GM21576 (cell line): ENCODE measurements around the gene STX8.

Source experiments
- ATAC-seq: cut with Tn5 transposase; IDR thresholded peaks from one replicate; pipeline ENCODE4 v1.9.1; 2021; ENCODE audit warnings: mild to moderate bottlenecking, moderate library complexity; ENCODE audit not compliant: unreplicated experiment

The STX8 gene

DNA sequence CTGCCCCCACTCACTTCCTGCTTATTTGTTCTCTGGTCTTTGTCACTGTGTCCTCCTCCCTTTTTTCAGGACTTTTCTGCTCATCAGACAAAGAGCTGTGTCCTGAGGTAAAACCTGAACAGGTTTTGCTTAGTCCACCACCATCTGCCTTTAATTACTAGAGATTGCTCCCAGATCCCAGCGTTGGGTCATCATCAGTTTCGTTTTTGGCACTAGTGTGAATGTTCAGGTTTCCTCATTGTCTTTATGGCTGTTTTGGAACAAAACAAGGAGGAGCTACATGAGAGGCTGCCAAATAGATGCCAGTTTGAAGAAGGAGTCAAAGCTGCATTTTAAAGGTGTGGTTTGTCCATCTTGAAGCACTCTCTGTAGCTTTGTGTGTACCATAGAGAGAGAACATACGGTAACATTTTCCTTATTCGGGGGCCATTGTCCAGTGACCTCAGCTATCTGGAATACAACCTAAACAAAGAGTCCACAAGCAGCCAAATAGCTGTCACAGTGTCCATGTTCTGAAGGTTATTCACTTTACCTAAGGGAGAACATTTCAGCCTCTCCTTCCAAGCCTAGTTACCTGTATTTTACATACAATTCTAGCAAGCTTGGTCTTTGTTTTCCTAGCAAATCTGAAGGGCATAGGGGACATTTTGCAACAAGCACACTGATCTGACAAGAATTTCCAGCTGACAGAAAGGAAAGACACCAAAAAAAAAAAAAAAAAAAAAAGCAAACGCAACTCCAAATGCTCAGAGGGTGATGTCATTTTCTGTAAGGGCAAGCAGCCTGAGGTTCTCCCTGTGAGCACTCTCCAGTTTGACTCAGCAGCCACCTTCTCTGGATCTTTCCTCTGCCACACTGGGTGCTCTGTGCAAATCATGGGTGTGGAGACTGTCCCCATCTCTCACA lies 358.2 kb downstream of the STX8 start:
- ATAC-seq = no peak

DNA sequence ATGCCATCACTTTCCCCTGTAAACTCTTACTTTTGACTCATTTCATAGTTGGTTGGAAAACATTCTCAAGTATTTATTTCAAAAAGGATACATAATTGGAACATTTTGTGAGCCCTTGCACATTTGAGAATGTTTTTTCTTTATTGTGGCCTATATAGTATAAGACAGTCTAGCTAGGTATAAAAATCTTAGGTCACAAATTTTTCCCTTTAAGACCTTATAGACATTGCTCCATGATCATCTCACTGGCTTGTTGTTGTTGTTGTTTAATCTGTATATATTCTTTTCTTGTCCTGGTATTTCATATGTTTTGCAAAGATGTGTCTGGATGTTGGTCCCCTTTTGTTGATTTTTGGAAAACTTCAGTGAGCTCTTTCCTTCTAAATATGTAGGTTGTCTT lies 360.2 kb downstream of the STX8 start:
- ATAC-seq = no peak

DNA sequence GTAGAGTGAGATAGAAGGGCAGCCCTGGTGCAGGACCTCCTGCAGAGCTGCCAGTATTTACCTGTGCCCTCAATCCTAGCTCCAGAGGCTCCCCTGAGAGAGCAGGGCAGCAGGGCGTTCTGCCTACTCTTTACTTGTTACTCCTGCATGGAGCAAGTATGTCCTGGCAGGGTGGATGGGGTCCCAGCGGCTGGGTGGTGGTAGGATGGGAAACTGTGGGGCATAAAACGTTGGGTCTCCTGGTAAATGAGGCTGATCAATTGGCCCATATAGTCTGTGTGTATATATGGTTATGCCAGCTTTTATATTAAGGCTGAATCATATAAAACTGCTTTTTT lies 362.3 kb downstream of the STX8 start:
- no peak for ATAC-seq

DNA sequence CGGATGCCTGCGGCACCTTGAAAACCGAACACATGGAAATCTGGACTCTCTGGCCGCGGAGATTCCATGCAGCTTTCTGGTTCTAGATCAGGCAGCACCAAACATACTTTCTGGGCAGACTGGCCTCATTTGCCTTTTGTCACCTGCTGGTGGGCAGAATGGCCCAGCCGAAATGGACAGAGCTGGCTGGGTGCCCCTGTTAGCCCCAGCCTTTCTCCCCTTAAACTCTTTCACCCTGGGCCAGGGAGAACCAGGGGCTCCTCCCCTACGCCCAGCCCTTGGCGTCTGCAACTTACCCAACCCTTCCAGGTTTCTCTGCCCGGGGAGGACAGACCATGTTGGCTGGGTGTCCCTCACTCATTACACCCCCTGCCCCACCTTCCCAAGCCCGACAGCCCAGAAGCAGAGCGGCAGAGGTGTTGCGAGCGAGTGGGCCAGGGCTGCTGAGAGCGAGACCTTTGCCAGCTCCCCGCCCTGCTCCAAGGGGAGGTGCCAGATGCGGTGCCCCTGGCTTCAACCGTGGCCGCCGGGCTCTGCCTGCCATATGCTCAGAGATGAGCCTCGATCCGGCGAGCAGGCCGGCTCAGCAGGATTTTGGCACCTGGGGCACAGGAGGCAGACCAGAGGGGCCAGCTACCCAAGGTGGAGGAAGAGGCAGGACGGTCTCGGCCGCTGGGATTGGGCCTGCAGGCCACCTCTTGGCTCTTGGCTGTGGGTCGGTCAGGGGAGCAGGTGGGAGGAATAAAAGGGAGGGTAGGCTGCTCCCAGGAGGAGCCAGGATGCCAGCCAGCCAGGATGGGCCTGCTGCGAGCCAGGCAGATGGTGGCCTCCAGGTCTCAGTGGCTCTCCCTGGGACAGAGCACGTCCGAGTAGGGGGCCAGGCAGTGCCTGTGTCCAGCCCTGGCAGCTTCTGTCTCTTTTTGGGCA lies 363.0 kb downstream of the STX8 start:
- ATAC-seq = no peak

DNA sequence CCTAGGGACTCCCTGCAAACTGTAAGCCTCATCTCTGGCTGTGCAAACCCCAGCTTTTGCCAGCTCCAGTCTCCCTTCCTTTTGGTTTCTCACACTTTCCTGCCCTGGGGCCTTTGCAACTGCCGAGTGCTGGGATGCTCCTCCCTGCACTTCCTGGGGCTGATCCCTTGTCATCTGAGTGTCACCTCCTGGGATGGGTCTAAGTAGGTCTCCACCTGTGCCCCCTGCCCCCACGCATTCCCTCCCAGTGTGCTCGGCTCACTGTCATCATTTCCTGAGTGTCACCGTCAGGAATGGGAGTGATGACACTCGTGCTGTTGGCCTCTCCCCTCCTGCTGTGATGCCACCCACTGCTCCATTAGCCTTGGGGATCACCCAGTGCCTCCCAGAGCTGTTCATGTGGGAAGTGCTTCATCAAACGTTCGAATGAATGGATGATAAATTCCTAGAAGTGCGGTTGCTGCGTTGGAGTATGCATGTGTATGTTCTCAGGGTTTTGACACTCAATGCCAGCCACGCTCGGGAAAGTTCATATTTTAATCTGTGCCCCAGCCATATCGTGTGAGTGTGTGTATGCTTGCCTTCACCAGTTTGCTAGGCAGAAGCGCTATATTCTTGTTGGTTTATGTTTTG lies 364.4 kb downstream of the STX8 start:
- ATAC-seq = no peak

DNA sequence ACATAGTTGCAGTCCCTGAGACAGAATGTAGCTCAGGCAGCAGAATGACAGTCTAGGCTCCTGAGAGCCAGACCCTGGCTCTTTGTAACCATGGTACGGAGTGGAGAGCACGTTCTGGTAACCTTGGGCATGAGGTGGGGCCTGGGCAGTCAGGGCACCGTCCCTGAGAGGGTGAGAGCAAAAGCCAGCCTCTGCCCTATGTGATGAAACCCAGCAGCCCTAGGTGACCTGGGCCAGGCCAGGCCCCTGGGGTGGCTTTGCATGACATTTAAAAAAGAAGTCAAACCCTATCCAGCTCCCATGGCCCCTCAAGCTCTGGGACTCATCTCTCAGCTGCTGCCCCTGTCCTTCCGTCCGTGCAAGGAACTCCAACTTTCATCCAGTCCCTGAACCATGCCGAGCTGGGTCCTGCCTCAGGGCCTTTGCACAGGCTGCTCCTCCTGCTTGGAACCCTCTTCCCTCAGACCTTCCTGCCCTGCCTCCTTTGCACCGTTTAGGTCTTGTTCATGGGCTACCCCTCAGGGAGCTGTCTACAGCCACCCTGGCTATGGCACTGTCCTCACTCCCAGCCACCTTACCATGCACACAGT lies 365.7 kb downstream of the STX8 start:
- ATAC-seq = no peak

DNA sequence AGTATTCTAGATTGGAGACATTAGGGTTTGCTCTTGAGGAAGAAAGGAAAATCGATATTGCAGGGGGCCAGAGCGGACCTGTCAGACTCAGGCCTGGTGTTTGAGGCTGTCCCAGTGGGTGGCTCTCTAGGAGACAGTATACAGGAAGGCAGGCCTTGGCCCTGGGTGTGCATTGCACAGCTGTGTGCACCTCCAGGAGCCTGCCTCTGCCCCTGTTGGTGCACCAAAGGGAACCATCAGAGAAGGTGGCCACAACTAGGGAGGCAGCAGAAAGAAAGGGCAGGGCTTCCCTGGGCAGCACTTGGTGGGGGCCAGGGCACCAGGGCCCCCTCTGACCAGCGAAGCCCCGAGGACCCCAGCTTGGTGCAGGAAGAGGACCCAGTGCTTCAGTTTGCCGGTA lies 366.3 kb downstream of the STX8 start:
- ATAC-seq = no peak

DNA sequence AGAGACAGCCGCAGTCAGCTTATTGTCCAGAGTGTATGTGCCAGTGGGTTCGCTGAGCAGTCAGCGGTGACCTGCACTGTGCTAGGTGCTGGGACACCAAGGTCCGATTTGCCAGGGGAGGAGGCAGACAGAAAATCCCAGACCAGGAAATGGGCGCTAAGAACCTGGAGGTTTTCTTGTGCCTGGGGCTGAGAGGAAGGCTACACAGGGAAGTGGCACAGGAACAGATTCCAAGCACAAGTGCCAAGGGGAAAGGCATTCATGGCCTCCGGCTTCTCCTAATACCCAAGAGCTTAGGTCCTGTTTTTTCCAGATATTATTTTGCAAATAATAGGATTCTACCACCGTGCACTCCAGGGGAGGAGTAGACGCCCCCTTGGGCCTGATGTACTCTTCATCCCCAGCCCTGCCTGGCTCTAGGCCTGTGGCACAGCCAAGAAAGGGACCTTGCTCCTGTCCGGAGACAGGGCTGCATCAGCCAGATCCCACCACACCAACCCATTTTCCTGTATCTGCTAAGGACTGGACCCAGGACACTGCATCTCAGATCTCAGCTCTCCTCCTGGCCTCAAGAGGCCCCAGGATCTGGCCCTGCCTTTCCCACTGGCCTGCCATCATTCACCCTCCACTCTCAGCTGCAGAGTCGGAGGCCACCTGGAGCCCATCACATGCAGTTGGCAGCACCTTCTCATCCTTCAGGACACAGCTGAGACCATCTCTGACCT lies 367.1 kb downstream of the STX8 start:
- no peak for ATAC-seq

DNA sequence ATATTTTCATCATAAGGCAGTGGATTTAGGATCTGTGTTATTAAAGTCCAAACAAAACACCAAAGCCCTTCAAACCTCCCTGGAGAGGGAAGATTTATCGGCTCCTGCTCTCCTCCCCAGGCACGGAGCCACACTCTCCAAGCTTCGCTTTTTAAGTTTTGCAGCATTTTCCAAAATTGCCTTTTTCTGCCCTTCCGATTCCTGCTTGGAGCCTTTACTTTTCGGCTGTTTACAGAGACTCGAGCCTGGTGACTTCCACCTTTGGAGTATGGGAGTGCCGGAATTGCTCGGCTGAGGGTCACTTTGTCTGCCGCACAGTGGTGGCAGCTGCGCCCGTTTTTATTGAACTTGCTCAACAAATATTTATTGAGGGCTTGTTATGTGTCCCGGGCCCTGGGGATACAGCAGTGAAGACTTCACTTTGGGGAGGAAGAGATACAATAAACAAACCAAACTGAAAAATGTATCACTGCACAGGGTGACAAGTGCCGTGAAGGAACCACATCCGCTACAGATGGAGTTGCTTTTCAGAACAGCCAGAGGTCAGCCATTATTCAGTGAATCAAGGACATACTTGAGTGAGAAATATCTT lies 368.8 kb downstream of the STX8 start:
- ATAC-seq = no peak

DNA sequence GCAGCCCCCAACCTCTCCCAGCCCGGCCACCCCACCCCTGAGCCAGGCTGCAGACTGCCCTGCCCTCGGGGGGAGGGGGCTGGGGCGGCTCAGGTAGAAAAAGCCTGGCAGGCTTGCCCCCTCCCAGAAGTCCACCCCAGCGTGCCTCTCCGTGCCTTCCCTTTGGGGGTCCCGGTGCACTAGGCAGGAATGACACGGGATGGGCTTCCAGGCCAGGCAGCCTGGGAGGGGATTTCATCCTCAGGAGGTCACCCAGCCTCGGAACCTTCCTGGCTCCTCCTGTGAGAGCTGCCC lies 369.3 kb downstream of the STX8 start:
- no peak for ATAC-seq

DNA sequence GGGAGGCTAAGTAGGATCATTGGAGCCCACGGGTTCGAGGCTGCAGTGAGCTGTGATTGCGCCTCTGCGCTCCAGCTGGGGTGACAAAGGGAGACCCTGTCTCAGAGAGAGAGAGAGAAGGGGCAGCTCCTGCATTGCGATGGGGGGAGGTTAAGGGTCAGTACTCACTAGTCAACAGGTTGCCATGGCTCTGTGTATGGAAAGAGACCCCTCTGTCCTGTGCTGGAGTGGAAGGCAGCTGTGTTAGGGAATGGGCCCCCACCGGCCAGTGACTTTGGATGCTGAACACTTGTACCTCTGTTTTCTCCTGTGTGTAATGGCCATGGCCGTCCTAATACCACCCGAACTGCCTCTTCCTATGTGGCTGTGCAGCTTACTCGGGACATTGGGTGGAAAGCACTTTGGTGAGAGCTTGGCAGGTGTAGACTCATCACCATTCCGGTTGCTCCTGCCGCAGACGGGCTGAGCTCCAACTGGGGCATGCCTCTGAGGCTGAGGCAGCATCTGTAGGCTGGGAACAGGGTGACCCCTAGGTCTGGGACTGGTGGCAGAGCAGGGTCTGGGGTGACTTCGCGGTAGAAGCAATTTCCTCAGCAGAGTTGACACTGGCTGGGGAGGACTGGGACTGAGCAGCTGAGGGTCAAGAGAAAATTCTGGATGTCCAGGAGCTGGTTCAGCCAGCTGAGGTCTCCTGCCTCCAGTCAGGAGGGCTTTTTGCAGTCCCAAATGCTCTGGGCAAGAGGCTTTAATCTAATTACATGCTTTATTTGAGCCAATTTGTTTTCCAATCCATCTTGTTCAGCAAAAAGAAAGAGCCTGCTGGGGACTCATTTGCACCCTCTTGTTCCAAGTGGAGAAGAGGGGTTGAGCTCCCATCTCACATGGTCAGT lies 369.9 kb downstream of the STX8 start:
- ATAC-seq = no peak

DNA sequence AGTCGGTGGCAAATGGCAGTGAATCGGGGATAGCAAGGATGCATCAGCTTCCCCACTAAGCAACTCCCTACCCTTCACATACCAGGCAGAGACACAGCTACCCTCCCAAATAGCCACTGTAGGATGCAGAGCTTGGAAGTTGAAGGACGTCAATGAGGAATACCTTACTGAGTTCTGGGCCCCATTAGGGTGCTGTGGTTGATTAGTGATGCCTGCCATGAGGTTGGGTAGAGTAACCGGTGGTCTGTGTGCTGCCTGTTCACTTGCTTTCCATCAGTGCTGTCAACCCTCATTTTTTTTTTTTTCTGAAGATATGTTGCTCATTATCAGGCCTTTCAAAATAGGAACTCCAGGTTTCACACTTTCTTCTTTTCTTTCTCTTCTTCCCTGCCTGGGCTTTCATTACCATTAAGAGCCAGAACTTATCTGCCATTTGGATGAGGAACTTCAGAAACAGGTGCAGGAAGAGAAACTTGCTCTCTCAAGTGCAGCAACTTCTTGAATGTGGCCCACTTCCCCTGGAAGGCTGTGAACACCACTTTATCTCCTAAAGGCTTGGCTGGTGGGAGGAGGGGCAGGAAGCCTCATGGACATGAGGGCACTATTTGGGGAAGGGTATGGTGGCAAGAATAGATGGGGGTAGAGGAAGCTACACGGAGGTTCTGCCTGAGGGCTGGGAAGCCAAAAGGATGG lies 370.8 kb downstream of the STX8 start:
- no peak for ATAC-seq

DNA sequence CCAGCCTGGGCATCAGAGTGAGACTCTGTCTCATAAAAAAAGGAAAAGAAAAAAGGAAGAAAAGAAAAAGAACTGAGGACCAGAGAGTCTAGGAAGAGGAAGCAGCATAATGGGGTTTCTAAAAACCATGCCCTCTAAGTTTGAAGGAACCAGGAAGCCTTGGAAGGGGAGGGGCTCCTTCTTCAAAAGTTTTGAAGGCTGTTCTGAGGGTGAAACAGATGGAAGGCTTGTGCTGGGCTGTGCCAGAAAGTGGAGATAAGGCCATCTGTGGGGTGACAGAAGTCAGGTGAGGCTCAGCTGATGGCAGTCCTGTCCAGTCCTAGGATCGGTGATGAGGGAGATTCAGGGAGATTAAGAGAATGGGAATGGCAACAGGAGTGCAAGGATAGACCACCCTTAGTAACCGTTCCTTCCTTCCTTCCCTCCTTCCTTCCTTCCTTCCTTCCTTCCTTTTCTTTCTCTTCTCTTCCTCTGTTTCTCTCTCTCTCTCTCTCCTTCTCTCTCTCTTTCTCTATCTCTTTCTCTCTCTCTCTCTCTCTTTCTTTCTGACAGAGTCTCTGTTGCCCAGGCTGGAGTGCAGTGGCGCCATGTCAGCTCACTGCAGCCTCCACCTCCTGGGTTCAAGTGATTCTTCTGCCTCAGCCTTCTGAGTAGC lies 371.7 kb downstream of the STX8 start:
- ATAC-seq = no peak

DNA sequence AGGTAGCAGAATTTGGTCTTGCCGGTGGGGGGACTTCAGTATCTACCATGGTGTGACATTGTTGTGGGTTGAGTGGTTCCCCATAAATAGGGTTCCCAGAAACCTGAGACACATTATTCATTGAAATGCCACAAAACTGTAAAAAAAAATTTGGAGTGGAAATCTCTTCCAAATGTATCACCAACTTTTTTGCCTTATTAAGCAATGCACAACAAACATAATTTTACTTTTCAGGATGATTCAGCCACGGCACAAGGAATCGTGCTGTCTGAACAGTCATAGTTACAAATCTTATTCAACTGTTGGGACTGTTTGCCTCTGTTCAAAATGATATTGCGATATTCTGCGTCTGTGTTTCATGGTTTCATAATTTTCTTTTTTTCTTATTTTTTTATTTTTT lies 373.1 kb downstream of the STX8 start:
- no peak for ATAC-seq

DNA sequence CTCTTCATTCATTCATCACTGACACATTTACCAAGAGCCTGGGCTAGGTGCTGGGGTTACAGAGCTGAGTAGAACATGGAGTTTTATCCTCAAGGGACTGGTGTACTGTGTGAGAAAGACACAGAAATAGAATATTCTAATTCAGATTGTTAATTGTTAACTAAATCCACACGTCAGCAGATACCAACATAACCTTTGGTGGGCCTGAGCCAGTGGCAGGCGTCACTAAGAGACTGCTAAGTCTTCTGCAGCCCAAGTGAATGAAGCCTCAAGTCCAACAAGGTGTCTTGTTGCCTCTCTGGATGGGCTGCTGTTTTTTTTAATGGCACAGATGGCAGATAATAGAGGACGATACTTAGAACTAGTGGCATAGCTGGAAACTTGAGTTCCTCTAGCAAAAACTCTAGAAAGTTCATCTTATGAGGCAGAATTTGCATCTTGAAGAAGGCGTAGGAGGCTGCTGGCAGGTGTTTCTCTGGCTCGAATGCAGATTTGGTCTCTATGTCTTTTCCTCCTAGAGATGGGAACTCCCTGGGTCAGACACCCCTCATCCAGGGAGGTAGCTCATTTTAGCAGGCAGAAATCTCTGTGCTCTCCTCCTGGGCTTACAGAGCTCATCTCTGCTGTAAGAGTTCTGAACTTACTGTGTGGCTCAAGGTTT lies 374.8 kb downstream of the STX8 start:
- ATAC-seq = no peak
